PFSK-1 (cell line): ENCODE results near the gene PLXND1.

Source experiments
- FOXP2 ChIP-seq: optimal IDR thresholded peaks from 2 replicates; pipeline ENCODE3; 2011; ENCODE audit warnings: borderline replicate concordance, control low read depth, inconsistent platforms; ENCODE audit not compliant: insufficient read depth; ENCODE audit errors: extremely low read length, extremely low read depth
- POLR2AphosphoS5 ChIP-seq: IDR thresholded peaks from 2 replicates; pipeline ENCODE4 v1.6.1; 2012; ENCODE audit warnings: low read depth, mild to moderate bottlenecking, control low read depth, low read length, moderate library complexity
- REST ChIP-seq, 2 experiments: IDR thresholded peaks; 2 replicates each; pipeline versions ENCODE4 v1.6.1 to v1.8.0; 2011 to 2012; ENCODE audit warnings: low read depth in 2 of 2, low read length in 2 of 2, control low read depth in 1 of 2, inconsistent platforms in 1 of 2, mild to moderate bottlenecking in 1 of 2, moderate library complexity in 1 of 2; ENCODE audit not compliant: insufficient read depth in 1 of 2
- SIN3A ChIP-seq: IDR thresholded peaks from 2 replicates; pipeline ENCODE4 v1.6.1; 2012; ENCODE audit warnings: mild to moderate bottlenecking, low read length, moderate library complexity, borderline replicate concordance; ENCODE audit not compliant: insufficient read depth
- TAF1 ChIP-seq: IDR thresholded peaks from 2 replicates; pipeline ENCODE4 v1.6.1; 2012; ENCODE audit warnings: low read length, control low read depth, borderline replicate concordance; ENCODE audit not compliant: insufficient read depth

The PLXND1 gene

GRCh38 chr3:129553171-129553570 is 53.3 kb downstream of the PLXND1 start:
- TF ChIP-seq REST (IDR thresholded peaks at IDR 0.05; ENCODE audit: insufficient read depth in 1 of 2, low read depth in 2 of 2, low read length in 2 of 2) (no peak), FOXP2 (no peak), POLR2AphosphoS5 (no peak), SIN3A (no peak), TAF1 (no peak)

- TF ChIP-seq TAF1: no peak
- no peak for TF ChIP-seq POLR2AphosphoS5
- no peak for TF ChIP-seq REST (IDR thresholded peaks at IDR 0.05; ENCODE audit: insufficient read depth in 1 of 2, low read depth in 2 of 2, low read length in 2 of 2)
- no peak for TF ChIP-seq FOXP2
- no peak for TF ChIP-seq SIN3A
These were observed 54.0 kb downstream of the PLXND1 start for GRCh38 chr3:129552287-129553050.

GRCh38 chr3:129549805-129550204 is 56.7 kb downstream of the PLXND1 start:
- TF ChIP-seq TAF1 (no peak), REST (IDR thresholded peaks at IDR 0.05; ENCODE audit: insufficient read depth in 1 of 2, low read depth in 2 of 2, low read length in 2 of 2) (no peak), POLR2AphosphoS5 (no peak)

- TF ChIP-seq REST (IDR thresholded peaks at IDR 0.05; ENCODE audit: insufficient read depth in 1 of 2, low read depth in 2 of 2, low read length in 2 of 2) (no peak), SIN3A (no peak), FOXP2 (no peak)
These were observed 57.3 kb downstream of the PLXND1 start for GRCh38 chr3:129549006-129549800.
